Tibial nerve (tissue), 4 donors: Measurements from ENCODE around the gene LTBP1.

Source experiments
- CTCF ChIP-seq, 5 experiments: fragments of 200-600 bp in 3 of 5; fragments of 450-650 bp in 2 of 5; sonication (generic) in 3 of 5; IDR thresholded peaks; one replicate each; pipeline ENCODE4 v1.5.1; 2016 to 2019; ENCODE audit warnings: antibody characterized with exemption in 5 of 5, mild to moderate bottlenecking in 3 of 5, moderate library complexity in 2 of 5
- EP300 ChIP-seq, 2 donors: sonication (generic); formaldehyde crosslinking; IDR thresholded peaks; one replicate each; pipeline ENCODE4 v1.6.1; 2017; ENCODE audit warnings: antibody characterized with exemption in 2 of 2, mild to moderate bottlenecking in 1 of 2

- no peak for TF ChIP-seq CTCF (IDR thresholded peaks at IDR 0.05)
- TF ChIP-seq EP300 (IDR thresholded peaks at IDR 0.05): no peak
Observed at GRCh38 chr2:33277002-33277426, 330.3 kb downstream of the LTBP1 start.
